Fibroblast of skin of left biceps (primary cell): ENCODE measurements around the gene POLG2.

ENCODE experiments used
- DNase-seq, 2 experiments: peaks; one replicate each; pipeline ENCODE4 v3.0.0-alpha.2; 2013; ENCODE audit warnings: low read depth in 2 of 2

Gene POLG2

GRCh38 chr17:64496786-64497564, at the start of gene POLG2:
Gene POLG2, minus strand, starts transcription at chr17:64497054. Its CDS starts 86 bp downstream, at chr17:64496968.
- DNase-seq = peak; percentile 76 to 77

- no peak for DNase-seq
Observed at GRCh38 chr17:64544742-64545141, 47.9 kb upstream of the POLG2 start.

GRCh38 chr17:64540118-64540776, 43.4 kb upstream of the POLG2 start:
- no peak for DNase-seq

GRCh38 chr17:64538508-64539130, 41.8 kb upstream of the POLG2 start:
- DNase-seq = no peak

GRCh38 chr17:64537488-64537887, 40.6 kb upstream of the POLG2 start:
- no peak for DNase-seq

GRCh38 chr17:64536913-64537312, 40.1 kb upstream of the POLG2 start:
- no peak for DNase-seq

- DNase-seq = no peak
Observed at GRCh38 chr17:64535357-64535756, 38.5 kb upstream of the POLG2 start.

GRCh38 chr17:64534187-64534586, 37.3 kb upstream of the POLG2 start:
- DNase-seq = no peak

- no peak for DNase-seq
Observed at GRCh38 chr17:64533784-64534183, 36.9 kb upstream of the POLG2 start.

GRCh38 chr17:64532409-64532808, 35.6 kb upstream of the POLG2 start:
- DNase-seq = no peak

GRCh38 chr17:64531955-64532371, 35.1 kb upstream of the POLG2 start:
- DNase-seq = peak; percentile 10 to 17

- no peak for DNase-seq
Observed at GRCh38 chr17:64529221-64529620, 32.4 kb upstream of the POLG2 start.

GRCh38 chr17:64527914-64528313, 31.1 kb upstream of the POLG2 start:
- no peak for DNase-seq

- DNase-seq = no peak
Observed at GRCh38 chr17:64520359-64520758, 23.5 kb upstream of the POLG2 start.

GRCh38 chr17:64519601-64520000, 22.7 kb upstream of the POLG2 start:
- DNase-seq = no peak

- no peak for DNase-seq
Observed at GRCh38 chr17:64515829-64516228, 19.0 kb upstream of the POLG2 start.

- DNase-seq = no peak
Observed at GRCh38 chr17:64515419-64515818, 18.6 kb upstream of the POLG2 start.

GRCh38 chr17:64509179-64509578, 12.3 kb upstream of the POLG2 start:
- DNase-seq = no peak

- DNase-seq = no peak
Observed at GRCh38 chr17:64508683-64509082, 11.8 kb upstream of the POLG2 start.

GRCh38 chr17:64507413-64507782, 10.5 kb upstream of the POLG2 start:
- no peak for DNase-seq

- peak; percentile 97 to 98 for DNase-seq
Observed at GRCh38 chr17:64506576-64507412, 9.9 kb upstream of the POLG2 start, which contains the start of gene CEP95. Gene CEP95, plus strand, starts transcription at chr17:64506977. Its CDS starts 121 bp downstream, at chr17:64507098.

GRCh38 chr17:64506201-64506575, 9.3 kb upstream of the POLG2 start, which contains the start of gene DDX5:
Gene DDX5, minus strand, starts transcription at chr17:64506289. Its CDS starts 170 bp downstream, at chr17:64506119.
- DNase-seq = peak; percentile 89
